HUDEP-2 (cell line): ENCODE measurements around the gene VIL1.

Source experiments
- DNase-seq, 76 experiments: peaks; one replicate each; lab custom pipeline; 2025; ENCODE audit not compliant: unreplicated experiment in 76 of 76; lab: John Stamatoyannopoulos, UW

The VIL1 gene

DNA sequence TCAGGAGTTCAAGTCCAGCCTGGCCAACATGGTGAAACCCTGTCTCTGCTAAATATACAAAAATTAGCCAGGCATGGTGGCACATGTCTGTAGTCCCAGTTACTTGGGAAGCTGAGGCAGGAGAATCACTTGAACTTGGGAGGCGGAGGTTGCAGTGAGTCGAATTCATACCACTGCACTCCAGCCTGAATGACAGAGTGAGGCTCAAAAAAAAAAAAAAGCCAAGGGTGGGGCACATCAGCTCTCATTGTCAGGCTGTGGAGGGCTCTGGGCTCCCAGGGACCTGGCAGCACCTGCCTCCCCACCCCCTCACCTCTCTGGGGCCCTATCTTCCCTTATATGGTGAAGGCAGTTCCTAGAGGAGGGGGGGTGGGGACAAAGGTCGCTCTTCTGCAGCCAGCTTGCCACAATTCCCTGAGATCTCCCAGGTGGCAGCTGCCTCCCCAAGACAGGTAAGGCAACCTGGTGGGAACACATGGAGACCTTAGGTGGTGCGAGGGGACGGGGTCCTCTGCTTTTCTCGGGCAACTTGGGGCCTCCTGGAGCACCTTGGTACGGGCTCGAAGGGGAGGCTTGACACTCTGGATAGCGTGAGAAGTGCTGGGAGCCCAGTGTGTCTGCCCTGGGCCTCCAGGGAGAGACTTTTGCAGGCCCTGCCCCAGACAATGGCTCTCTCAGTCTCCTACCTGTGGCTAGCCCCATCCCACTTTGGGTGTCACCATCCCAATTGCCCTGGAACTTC, at the start of gene VIL1:
TSS of gene VIL1 (plus strand) at position 407 of the 742 bp plus-strand sequence. CDS start 4,656 bp downstream, outside the sequence.
- DNase-seq, result no peak

DNA sequence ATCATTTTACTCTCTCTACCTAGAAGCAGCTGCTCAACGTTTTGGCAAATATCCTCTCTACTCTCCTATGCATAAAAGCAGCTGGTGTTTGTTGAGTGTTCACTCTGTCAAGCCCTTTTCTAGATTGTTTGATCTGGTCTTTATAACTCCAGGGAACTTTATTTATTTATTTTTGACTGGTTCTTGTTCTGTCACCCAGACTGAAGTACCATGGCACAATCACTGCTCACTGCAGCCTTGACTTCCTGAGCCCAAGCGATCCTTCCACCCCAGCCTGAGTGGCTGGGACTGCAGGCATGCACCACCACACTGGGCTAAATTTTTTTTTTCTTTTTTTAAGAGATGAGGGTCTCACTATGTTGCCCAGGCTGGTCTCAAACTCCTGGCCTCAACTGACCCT, 49.6 kb upstream of the VIL1 start:
- no peak for DNase-seq

DNA sequence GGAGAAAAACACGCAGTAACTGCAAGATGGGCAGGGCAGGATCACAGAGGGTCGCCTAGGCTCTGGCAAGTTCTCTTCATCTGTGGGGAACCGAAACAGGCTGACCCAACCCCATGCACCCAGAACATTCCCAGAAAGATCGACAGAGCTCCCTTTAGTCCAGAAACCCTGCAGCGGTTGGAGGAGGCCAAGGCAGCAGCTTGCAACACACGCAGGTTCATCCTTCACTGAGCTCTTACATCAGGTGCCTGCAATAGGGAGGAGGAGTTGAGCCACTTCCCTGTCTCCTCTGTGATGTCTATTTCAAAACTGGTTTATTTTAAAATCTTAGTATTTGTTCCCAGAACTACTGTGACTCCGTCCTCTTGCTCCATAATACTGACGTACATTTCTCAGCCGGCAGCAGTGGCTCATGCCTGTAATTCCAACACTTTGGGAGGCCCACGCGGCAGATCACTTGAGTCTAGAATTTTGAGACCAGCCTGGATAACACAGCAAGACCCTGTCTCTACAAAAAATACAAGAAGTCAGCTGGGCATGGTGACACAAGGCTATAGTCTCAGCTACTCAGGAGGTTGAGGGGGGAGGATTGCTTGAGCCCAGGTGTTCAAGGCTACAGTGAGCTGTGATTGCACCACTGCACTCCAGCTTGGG, 48.4 kb upstream of the VIL1 start:
- DNase-seq, result no peak

DNA sequence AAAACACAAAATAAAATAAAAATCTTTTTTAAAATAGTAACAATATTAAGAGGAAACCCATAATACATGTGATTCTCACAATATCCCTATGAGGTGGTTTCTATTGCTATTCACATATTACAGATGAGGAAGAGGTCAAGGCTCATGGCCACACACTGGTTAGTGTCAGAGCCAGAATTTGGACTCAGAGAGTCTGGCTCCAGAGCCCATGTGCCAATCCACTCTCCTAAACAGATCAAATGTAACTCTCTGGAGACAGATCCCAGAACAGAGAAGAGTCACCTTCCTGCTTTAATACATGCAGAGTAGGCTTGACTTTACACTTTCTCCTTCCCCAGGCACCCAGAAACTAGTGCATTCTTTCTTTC, 47.0 kb upstream of the VIL1 start:
- DNase-seq, result no peak

DNA sequence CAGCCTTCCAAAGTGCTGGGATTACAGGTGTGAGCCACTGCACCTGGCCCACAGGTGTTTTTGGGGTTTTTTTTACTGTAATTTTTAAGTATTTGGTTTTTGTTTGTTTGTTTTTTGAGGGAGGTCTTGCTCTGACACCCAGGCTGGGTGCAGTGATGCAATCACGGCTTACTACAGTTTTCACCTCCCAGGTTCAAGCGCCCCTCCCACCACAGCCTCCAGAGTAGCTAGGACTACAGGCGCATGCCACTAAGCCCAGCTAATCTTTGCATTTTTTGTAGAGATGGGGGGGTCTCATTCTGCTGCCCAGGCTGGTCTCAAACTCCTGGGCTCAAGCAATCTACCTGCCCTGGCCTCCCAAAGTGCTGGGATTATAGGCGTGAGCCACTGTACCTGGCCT, 44.1 kb upstream of the VIL1 start:
- no peak for DNase-seq

DNA sequence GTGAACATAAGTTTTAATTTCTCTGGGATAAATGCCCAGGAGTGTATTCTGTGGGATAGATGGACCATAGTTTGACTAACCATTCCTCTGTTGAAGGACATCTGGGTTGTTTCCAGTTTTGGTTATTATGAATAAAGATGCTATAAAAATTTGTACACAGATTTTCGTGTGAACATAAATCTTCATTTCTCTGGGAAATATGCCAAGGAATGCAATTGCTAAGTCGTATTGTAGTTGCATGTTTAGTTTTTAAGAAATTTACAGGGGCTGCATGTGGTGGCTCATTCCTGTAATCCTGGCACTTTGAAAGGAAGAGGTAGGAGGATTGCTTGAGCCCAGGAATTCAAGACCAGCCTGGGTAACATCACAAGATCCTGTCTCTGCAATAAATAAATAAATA, 43.7 kb upstream of the VIL1 start:
- no peak for DNase-seq

DNA sequence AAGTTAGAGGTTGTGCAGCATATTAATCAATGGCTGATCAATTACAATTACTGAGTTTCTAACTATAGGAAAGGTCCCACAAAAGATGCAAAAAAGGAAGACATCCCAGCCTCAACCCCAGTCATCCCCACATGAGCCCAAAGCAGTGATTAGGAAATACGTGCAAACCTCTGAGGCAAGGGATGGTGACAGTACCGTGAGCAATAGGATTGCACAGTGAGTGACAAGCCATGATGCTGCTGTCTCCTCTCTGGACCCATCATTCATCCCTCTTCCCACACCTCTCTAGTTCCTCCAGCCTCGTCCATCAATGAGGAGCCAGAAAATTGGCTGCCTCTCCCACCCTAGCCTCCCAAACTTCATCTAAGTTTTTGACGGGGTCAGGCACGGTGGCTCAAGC, 40.9 kb upstream of the VIL1 start:
- DNase-seq, result no peak

DNA sequence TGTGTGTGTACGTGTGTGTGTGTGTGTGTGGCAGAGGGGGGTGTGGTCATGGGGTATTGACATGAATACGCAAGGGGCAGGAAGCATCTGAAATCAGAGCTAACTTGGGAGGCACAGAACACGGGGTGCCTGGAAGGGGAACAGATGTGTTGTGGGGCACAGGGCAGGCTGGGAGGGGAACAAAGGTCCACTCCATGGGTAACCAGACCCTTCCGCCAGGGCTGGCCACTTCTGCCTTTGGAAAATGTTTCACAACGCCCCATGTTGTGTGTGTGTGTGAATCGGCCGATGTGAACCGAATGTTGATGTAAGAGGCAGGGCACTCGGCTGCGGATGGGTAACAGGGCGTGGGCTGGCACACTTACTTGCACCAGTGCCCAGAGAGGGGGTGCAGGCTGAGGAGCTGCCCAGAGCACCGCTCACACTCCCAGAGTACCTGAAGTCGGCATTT, 37.0 kb upstream of the VIL1 start, which contains the start of gene SLC11A1:
TSS of gene SLC11A1 (plus strand) at position 358 of the 451 bp plus-strand sequence. CDS start 96 bp downstream, outside the sequence.
- DNase-seq, result no peak

DNA sequence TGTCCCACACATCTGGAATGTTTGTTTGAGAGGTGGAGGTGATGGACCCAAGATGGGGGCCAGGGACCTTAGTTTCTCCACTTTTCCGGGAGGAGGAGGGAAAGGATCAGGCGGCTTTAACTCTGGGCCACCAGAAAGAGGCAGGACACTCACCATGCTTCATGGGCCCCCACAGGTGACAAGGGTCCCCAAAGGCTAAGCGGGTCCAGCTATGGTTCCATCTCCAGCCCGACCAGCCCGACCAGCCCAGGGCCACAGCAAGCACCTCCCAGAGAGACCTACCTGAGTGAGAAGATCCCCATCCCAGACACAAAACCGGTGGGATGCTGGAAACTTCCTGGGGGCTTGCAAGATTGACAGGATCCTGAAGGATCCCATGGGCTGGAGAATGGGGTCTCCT, 36.1 kb upstream of the VIL1 start:
- DNase-seq, result no peak

DNA sequence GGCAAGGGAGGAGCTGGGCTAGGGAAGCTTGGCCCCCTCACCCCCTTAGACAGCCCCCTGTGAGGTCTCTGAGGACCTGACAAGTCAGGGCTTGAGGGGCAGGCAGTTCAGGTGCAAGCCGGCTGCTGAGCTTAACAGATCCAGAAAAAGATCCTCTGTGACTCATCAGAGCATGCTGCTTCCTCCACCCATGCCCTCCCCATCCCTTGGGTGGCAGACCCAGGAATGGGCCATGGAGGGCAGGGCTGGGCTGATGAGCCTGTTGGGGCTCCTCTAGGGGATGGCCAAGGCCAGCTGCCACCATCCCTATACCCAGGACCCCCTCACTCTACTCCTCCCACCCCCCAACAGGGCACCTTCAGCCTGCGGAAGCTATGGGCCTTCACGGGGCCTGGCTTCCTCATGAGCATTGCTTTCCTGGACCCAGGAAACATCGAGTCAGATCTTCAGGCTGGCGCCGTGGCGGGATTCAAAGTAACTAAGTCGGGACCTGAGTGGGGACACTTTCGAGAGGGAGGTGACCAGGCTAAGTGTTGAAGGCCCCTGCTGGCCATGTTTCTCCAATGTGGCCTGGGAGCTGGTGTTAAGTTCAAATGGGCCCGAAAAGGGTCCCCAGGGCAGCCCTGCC, 34.9 kb upstream of the VIL1 start:
- peak in 1 of 76 experiments; percentile 20 for DNase-seq

DNA sequence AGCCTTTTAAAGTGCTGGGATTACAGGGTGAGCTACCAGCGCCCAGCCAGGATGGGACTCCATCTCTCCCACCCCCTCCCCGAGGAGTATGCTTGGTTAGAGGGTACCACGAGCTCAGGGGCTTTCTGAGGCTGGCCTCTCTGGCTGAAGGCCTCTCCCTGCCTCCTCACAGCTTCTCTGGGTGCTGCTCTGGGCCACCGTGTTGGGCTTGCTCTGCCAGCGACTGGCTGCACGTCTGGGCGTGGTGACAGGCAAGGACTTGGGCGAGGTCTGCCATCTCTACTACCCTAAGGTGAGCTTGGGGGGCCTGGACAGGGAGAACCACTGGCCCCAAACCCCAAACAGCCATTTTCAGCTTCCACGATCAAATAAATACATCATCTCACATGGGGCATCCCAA, 33.9 kb upstream of the VIL1 start:
- DNase-seq, result no peak

DNA sequence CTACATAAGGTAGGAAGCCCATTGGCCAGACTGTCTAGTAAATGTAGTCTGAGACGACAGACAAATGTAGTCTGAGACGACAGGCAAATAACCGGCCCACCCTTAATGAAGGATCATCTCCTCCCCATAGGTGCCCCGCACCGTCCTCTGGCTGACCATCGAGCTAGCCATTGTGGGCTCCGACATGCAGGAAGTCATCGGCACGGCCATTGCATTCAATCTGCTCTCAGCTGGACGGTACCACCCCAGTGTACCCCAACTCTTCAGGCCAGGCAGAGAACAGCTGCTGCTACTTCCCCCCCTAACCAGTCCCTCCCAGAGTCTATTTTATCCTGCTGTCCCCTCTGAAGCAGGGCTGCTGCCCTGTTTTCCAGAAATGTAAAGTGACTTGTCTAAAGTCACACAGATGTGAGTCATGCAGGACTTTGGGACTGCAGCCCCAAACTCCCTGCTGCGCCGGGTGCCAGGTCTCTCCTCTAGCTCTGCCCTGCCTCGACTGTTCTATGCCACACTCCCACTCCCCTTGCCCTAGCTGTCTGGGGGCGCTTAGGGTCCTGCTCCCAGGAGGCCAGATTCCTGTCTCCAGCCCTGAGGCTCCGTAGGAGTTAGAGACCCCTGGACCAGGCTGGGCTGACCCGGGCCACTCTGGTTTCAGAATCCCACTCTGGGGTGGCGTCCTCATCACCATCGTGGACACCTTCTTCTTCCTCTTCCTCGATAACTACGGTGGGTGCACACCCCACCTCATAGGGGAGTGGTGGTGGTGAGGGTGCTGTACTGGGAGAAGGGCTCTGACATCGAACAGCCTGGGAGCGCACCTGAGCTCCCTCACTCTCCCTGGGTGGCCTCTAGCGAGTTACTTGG, 32.2 kb upstream of the VIL1 start:
- no peak for DNase-seq

DNA sequence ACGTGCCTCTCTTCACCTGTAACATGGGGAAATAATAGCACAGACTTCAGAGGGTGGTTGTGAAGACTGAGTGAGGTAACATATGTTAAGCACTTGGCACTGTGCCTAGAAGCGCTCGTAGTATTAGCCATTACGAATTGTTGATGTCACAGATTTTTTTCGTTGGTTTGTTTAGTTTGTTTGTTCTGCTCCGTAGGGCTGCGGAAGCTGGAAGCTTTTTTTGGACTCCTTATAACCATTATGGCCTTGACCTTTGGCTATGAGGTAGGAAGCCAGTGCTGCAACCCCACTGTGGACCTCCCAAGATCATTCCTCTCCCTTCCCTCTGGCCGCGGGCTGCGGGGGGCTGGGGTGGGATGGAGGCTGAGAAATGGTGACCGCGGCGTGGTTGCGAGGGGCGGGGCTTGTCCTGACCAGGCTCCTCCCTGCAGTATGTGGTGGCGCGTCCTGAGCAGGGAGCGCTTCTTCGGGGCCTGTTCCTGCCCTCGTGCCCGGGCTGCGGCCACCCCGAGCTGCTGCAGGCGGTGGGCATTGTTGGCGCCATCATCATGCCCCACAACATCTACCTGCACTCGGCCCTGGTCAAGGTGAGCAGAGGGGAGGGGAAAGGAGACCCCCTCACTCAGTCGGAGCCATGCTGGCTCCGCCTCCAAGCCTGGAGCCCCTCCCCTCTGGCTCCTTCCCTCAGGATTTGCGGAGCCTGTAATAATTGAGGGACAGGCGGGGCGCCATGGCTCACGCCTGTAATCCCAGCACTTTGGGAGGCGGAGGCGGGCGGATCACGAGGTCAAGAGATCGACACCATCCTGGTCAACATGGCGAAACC, 31.3 kb upstream of the VIL1 start:
- no peak for DNase-seq

DNA sequence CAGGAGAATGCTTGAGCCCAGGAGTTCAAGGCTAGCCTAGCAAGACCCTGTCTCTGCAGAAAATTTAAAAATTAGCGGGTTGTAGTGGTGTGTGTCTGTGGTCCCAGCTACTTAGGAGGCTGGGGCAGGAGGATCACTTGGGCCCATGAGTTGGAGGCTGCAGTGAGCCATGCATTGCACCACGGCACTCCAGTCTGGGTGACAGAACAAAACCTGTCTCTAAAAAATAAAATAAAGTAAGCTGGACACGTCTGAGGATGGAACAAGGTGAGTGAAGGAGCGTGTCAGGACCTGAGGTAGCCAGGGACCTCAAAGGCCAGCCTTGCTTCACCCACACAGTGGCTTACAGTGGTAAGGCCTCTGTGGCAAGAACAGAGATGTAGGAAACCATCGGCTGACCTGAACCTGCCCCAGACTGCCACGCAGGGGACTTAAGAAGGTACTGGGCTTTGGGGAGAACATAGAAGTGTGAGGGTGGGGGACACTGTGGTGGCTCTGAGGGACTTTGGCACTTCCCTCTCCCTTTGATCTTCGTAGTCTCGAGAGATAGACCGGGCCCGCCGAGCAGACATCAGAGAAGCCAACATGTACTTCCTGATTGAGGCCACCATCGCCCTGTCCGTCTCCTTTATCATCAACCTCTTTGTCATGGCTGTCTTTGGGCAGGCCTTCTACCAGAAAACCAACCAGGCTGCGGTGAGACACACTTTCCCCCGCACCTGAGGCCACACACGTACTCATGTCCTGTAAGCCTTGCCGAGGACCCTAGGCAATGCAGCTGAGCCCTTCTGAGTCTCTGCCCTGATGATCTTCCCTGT, 29.4 kb upstream of the VIL1 start:
- no peak for DNase-seq

DNA sequence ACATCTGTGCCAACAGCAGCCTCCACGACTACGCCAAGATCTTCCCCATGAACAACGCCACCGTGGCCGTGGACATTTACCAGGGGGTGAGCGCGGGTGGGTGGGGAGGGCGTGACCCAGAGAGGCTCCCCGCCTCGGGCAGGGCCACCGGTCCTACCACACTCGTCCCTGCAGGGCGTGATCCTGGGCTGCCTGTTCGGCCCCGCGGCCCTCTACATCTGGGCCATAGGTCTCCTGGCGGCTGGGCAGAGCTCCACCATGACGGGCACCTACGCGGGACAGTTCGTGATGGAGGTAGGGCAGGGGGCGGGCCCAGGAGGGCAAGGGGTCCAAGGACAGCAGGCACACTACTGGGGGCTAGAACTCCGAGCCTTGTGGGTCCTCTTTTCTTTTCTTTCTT, 27.7 kb upstream of the VIL1 start:
- DNase-seq, result no peak

DNA sequence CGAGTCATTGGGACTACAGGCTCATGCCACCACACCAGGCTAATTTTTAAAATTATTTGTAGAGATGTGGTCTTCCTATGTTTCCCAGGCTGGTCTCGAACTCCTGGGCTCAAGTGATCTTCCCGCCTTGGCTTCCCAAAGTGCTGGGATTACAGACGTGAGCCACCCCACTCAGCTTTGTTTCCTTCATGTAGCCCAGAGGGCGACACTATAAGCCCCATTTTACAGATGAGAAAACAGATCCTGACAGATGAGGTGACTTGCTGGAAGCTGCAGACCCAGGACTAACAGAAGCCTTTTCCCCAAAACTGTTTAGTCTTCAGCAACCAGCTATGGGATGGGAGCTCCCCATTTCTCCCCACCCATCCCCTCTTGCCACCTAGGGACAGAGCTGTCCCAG, 26.5 kb upstream of the VIL1 start:
- no peak for DNase-seq

DNA sequence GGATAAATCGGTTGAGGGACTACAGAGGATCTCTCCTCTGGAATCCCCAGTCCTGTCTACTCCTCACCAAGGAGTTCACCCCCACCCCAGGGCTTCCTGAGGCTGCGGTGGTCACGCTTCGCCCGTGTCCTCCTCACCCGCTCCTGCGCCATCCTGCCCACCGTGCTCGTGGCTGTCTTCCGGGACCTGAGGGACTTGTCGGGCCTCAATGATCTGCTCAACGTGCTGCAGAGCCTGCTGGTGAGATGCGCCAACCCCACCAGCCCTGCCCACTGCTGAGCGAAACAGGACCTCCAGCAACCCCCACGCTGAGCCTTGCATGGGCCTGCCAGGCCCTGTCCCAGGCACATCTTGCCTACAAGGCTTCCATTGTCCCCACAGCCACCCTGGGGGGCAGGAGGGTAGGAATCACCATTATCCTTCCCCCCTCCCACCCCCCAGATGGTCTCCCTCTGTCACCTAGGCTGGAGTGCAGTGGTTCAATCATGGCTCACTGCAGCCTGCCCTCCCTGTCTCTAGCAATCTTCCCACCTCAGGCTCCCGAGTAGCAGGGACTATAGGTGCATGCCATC, 25.9 kb upstream of the VIL1 start:
- DNase-seq, result no peak

DNA sequence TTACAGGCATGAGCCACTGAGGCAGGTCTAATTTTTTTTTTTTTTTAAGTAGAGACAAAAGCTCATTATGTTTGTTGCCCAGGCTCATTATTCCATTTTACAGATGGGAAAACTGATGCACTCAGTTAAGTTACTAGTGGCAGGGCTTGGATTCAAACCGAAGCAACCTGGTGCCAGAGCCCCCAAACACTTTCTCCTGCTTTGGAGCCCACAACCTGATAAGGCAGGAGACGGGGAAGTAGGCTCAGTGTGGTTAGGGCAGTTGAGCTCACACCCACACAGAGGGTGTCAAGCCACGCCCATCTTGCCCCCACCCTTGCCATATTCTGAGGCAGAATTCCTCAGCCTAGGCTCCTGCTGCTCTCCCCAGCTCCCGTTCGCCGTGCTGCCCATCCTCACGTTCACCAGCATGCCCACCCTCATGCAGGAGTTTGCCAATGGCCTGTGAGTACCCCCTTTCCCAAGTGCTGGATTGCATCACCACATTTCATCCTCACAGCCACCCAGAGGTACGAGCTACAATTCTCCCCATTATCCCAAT, 25.1 kb upstream of the VIL1 start:
- DNase-seq, result peak in 74 of 76 experiments; percentile 27 to 89 (median 72)
